HT1080 (cell line): ENCODE measurements around the gene ARFIP1. TPM values are rescaled to one million over a fixed set of nuclear protein-coding genes. Genes with fewer than 3 reads are reported as not detected.

Experiments
- DNase-seq: peaks from one replicate; pipeline ENCODE4 v3.0.0-alpha.2; 2015; ENCODE audit warnings: low read depth
- total RNA-seq: library from RNA; depleted of rRNA; stranded (reverse); fragments of >200 nt; shearing (Covaris generic); gene quantifications from 2 replicates; pipeline ENCODE4 v1.2.3, GENCODE V29; 2014; rRNA removed

The ARFIP1 gene
- total RNA-seq, 1 experiment from 2014 or later: 39.7 TPM

GRCh38 chr4:152957437-152958171, 177.8 kb downstream of the ARFIP1 start:
- DNase-seq: peak; percentile 27

GRCh38 chr4:152959080-152959479, 179.3 kb downstream of the ARFIP1 start:
- DNase-seq: no peak

GRCh38 chr4:152960082-152960481, 180.3 kb downstream of the ARFIP1 start:
- DNase-seq: no peak

- DNase-seq: no peak
Measured at GRCh38 chr4:152961014-152961772, 181.4 kb downstream of the ARFIP1 start.

GRCh38 chr4:152961773-152962115, 182.0 kb downstream of the ARFIP1 start:
- DNase-seq: no peak

Other genes starting within 250 kb of the ARFIP1 start
- 15.0 and 17.4 TPM in 2 replicates for gene FBXW7, start 243.9 kb upstream of the ARFIP1 start, total RNA-seq
- gene TMEM154, start 100.0 kb upstream of the ARFIP1 start, total RNA-seq: 10.0 and 16.3 TPM in 2 replicates
- gene TIGD4, start 224 bp upstream of the ARFIP1 start, total RNA-seq: 0.03 and 0.35 TPM in 2 replicates
- gene FHDC1, start 156.4 kb downstream of the ARFIP1 start, total RNA-seq: 0.03 and 0.23 TPM in 2 replicates